Stomach (tissue), 9 donors: ENCODE measurements around the gene FAM50A. TPM values are rescaled to one million over a fixed set of nuclear protein-coding genes. Genes with fewer than 3 reads are reported as not detected.

Source experiments
- DNase-seq, 2 donors: peaks; one replicate each; pipeline versions ENCODE4 v3.0.0 to v3.0.0-alpha.2; 2013 to 2019
- H3K27ac ChIP-seq, 5 donors: fragments of 200-600 bp in 4 of 5; sonication (generic) in 4 of 5; one replicate each; pipeline ENCODE4 v1.5.1; 2013 to 2019; ENCODE audit warnings: mild to moderate bottlenecking in 1 of 5, moderate library complexity in 1 of 5
- H3K27me3 ChIP-seq, 3 donors: fragments of 200-600 bp; sonication (generic); one replicate each; pipeline ENCODE4 v1.5.1; 2017 to 2019; ENCODE audit warnings: mixed run types in 1 of 3
- H3K36me3 ChIP-seq, 4 donors: fragments of 200-600 bp; sonication (generic); 1 replicate in 3 of 4; 2 replicates in 1 of 4; pipeline ENCODE4 v1.5.1; 2016 to 2019
- H3K4me1 ChIP-seq, 4 donors: fragments of 200-600 bp; sonication (generic); one replicate each; pipeline ENCODE4 v1.5.1; 2016 to 2019
- H3K4me3 ChIP-seq, 4 donors: fragments of 200-600 bp; sonication (generic) in 3 of 4; one replicate each; pipeline ENCODE4 v1.5.1; 2016 to 2019; ENCODE audit warnings: mild to moderate bottlenecking in 1 of 4
- H3K9me3 ChIP-seq, 4 donors: fragments of 200-600 bp; sonication (generic); one replicate each; pipeline ENCODE4 v1.5.1; 2016 to 2019
- EP300 ChIP-seq: sonication (generic); formaldehyde crosslinking; IDR thresholded peaks from one replicate; pipeline ENCODE4 v1.6.1; 2017; ENCODE audit warnings: antibody characterized with exemption
- POLR2A ChIP-seq, 4 donors: fragments of 450-650 bp; IDR thresholded peaks; one replicate each; pipeline ENCODE4 v1.6.1; 2016; ENCODE audit warnings: antibody characterized with exemption in 4 of 4, control low read depth in 2 of 4, mild to moderate bottlenecking in 1 of 4, moderate library complexity in 1 of 4
- POLR2AphosphoS5 ChIP-seq, 3 donors: sonication (generic); formaldehyde crosslinking; IDR thresholded peaks; one replicate each; pipeline ENCODE4 v1.6.1; 2016; ENCODE audit warnings: antibody characterized with exemption in 3 of 3
- WGBS, 5 donors: extraction: QIAGEN DNeasy Blood & Tissue Kit in 3 of 5; methylation state at CpG; one replicate each; pipeline versions ENCODE4 v1.1.5 to v1.1.7; 2013 to 2018; 5-methylcytosine and 5-hydroxymethylcytosine counted together
- intact Hi-C: fragments of 100-400 bp; cut with DNase I; formaldehyde crosslinking; loops from one replicate; pipeline ENCODE4 v1.15.1; 2023; ENCODE audit warnings: low total_unique reads
- polyA plus RNA-seq, 3 donors: library from polyadenylated mRNA; stranded (reverse); fragments of 200-250 nt; gene quantifications; one replicate each; pipeline ENCODE4 v1.2.3, GENCODE V29; 2013
- total RNA-seq, 5 donors: library from RNA; depleted of rRNA; stranded (reverse); fragments of >200 nt; gene quantifications; one replicate each; pipeline versions ENCODE4 v1.1.0 to v1.2.3, GENCODE V29; 2014 to 2016
- TF ChIP-seq, protein P1 (sequence below), 7 experiments: fragments of 450-650 bp in 4 of 7; fragments of 200-600 bp in 3 of 7; sonication (generic) in 3 of 7; IDR thresholded peaks; one replicate each; pipeline ENCODE4 v1.5.1; 2016 to 2019; ENCODE audit warnings: antibody characterized with exemption in 7 of 7, control low read depth in 2 of 7, mild to moderate bottlenecking in 1 of 7
- donor health status: healthy with polysubstance abuse.
- donor health status: Bipolar disorder and iron deficiency.
- donor health status: healthy.

Gene FAM50A
- total and polyA plus RNA-seq, 8 donors = 16.7 to 162 (median 67.4) TPM

DNA sequence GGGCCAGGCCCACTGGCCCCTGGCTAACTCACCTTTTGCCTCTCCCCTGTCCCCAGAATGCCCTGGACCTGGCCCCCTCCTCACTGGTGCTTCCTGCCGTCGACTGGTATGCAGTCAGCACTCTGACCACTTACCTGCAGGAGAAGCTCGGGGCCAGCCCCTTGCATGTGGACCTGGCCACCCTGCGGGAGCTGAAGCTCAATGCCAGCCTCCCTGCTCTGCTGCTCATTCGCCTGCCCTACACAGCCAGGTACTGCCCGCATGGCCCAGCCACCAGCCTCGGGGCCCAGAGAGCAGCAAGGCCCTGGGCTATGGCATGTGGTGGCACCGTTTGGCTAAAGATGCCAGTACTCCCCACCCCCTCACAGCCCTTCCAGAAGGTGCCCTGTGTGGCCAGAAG is 11.7 kb upstream of the FAM50A start:
- DNase-seq = no peak
- Histone ChIP-seq H3K36me3 (peaks cover 4 to 45% (median 37%) of the 10 kb centered on the region in 4 donors), H3K27ac (no peak overlapping the region), H3K4me3 (no peak overlapping the region), H3K27me3 (no peaks in the 10 kb centered on the region), H3K9me3 (peaks cover 0 to 3% (median 0%) of the 10 kb centered on the region in 4 donors), H3K4me1 (peaks cover 0 to 53% (median 29%) of the 10 kb centered on the region in 4 donors)
- intact Hi-C loops = no loop called here
- TF ChIP-seq POLR2A (IDR thresholded peaks at IDR 0.05) = no peak
- TF ChIP-seq EP300 = no peak
- TF ChIP-seq, protein P1, sequence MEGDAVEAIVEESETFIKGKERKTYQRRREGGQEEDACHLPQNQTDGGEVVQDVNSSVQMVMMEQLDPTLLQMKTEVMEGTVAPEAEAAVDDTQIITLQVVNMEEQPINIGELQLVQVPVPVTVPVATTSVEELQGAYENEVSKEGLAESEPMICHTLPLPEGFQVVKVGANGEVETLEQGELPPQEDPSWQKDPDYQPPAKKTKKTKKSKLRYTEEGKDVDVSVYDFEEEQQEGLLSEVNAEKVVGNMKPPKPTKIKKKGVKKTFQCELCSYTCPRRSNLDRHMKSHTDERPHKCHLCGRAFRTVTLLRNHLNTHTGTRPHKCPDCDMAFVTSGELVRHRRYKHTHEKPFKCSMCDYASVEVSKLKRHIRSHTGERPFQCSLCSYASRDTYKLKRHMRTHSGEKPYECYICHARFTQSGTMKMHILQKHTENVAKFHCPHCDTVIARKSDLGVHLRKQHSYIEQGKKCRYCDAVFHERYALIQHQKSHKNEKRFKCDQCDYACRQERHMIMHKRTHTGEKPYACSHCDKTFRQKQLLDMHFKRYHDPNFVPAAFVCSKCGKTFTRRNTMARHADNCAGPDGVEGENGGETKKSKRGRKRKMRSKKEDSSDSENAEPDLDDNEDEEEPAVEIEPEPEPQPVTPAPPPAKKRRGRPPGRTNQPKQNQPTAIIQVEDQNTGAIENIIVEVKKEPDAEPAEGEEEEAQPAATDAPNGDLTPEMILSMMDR (IDR thresholded peaks at IDR 0.05) = no peak
- no peak for TF ChIP-seq POLR2AphosphoS5 (IDR thresholded peaks at IDR 0.05)
- 75 to 95% (median 87%) methylated on average over 5 to 8 of the region's 8 CpGs; no CpG with 5 or more reads in 1 of the 5 donors for WGBS, 5 donors

DNA sequence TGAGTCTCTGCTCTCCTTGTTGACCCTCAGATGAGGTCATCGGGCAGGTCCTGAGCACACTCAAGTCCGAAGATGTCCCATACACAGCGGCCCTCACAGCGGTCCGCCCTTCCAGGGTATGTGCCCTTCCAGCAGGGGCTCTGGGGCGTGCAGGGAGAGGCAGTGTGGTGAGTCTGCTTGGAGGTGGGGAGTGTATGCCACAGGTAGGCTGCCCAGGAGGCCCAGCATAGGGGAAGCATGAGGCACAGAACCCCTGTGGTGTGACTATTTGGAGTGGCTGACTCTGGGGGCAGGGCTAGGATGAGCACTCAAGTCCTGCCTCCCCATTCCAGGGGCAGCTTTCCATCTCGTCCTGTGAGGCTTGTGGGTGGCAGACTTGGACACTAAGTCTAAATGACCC is 10.3 kb upstream of the FAM50A start:
- H3K4me1 ChIP-seq = peaks cover 0 to 53% (median 32%) of the 10 kb centered on the region in 4 donors
- WGBS, 5 donors = 77 to 90% (median 85%) methylated on average over 6 to 7 of the region's 7 CpGs
- no peak for DNase-seq
- H3K4me3 ChIP-seq = no peak overlapping the region
- H3K36me3 ChIP-seq = peaks cover 4 to 45% (median 39%) of the 10 kb centered on the region in 4 donors
- no peak overlapping the region for H3K27ac ChIP-seq
- no peaks in the 10 kb centered on the region for H3K27me3 ChIP-seq
- H3K9me3 ChIP-seq = peaks cover 0 to 3% (median 0%) of the 10 kb centered on the region in 4 donors
- intact Hi-C loops = no loop called here
- TF ChIP-seq, protein P1 (IDR thresholded peaks at IDR 0.05) = no peak
- TF ChIP-seq EP300 (no peak), POLR2AphosphoS5 (IDR thresholded peaks at IDR 0.05) (no peak), POLR2A (IDR thresholded peaks at IDR 0.05) (no peak)

GRCh38 chrX:154434394-154435168 is 9.4 kb upstream of the FAM50A start:
- H3K27me3 ChIP-seq = no peaks in the 10 kb centered on the region
- H3K4me1 ChIP-seq = peaks cover 0 to 55% (median 28%) of the 10 kb centered on the region in 4 donors
- WGBS, 5 donors = 76 to 97% (median 92%) methylated on average over 3 to 7 of the region's 7 CpGs
- DNase-seq = no peak
- intact Hi-C loops = no loop called here
- no peak overlapping the region for H3K27ac ChIP-seq
- H3K9me3 ChIP-seq = peaks cover 0 to 3% (median 0%) of the 10 kb centered on the region in 4 donors
- TF ChIP-seq POLR2AphosphoS5 (IDR thresholded peaks at IDR 0.05) = no peak
- no peak for TF ChIP-seq POLR2A (IDR thresholded peaks at IDR 0.05)
- TF ChIP-seq, protein P1 (IDR thresholded peaks at IDR 0.05) = no peak
- no peak for TF ChIP-seq EP300
- H3K4me3 ChIP-seq = no peak overlapping the region
- peaks cover 4 to 54% (median 41%) of the 10 kb centered on the region in 4 donors for H3K36me3 ChIP-seq

DNA sequence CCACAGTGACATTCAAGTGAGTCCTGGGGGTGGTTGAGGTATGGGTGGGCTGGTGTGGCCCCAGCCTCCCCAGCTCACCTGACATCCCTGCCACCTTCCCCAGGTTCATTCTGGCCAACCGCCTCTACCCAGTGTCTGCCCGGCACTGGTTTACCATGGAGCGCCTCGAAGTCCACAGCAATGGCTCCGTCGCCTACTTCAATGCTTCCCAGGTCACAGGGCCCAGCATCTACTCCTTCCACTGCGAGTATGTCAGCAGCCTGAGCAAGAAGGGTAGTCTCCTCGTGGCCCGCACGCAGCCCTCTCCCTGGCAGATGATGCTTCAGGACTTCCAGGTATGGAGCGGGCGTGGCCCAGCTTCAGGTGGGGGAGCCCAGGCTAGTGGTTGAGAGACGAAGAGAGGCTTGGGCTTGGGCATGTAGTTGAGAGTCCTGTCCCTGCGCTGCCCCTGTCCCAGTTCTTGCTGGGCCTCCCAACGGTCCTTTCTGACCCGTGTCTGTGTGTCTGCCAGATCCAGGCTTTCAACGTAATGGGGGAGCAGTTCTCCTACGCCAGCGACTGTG is 8.7 kb upstream of the FAM50A start:
- no peak overlapping the region for H3K27ac ChIP-seq
- H3K4me3 ChIP-seq = no peak overlapping the region
- no peak for DNase-seq
- intact Hi-C loops = no loop called here
- peaks cover 4 to 60% (median 47%) of the 10 kb centered on the region in 4 donors for H3K36me3 ChIP-seq
- peaks cover 0 to 54% (median 24%) of the 10 kb centered on the region in 4 donors for H3K4me1 ChIP-seq
- TF ChIP-seq POLR2AphosphoS5 (IDR thresholded peaks at IDR 0.05) = no peak
- H3K27me3 ChIP-seq = no peaks in the 10 kb centered on the region
- peaks cover 0 to 3% (median 0%) of the 10 kb centered on the region in 4 donors for H3K9me3 ChIP-seq
- WGBS, 5 donors = 90 to 97% (median 92%) methylated on average over 13 to 19 of the region's 19 CpGs
